ENCODE results near the gene TPRX2.
A peak's percentile ranks its signal among the peaks of the same experiment; 100 is the strongest.
"Not testable (repeated sequence)": the region's sequence is repeated elsewhere in the genome, so short reads cannot be mapped to it uniquely, and the experiment has no call there.

Gene TPRX2, protein sequence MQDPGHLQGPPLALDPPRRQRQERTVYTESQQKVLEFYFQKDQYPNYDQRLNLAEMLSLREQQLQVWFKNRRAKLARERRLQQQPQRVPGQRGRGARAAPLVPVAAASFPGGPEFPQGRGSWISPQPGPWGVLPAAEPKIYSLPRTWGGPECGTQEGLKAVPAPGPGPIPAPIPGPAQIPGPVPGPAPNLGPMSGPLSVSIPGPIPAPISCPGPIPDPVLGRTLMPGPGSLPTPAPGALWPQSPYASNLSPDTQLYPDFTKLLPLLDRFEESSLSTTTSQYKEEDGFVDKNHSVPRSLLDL

DNA sequence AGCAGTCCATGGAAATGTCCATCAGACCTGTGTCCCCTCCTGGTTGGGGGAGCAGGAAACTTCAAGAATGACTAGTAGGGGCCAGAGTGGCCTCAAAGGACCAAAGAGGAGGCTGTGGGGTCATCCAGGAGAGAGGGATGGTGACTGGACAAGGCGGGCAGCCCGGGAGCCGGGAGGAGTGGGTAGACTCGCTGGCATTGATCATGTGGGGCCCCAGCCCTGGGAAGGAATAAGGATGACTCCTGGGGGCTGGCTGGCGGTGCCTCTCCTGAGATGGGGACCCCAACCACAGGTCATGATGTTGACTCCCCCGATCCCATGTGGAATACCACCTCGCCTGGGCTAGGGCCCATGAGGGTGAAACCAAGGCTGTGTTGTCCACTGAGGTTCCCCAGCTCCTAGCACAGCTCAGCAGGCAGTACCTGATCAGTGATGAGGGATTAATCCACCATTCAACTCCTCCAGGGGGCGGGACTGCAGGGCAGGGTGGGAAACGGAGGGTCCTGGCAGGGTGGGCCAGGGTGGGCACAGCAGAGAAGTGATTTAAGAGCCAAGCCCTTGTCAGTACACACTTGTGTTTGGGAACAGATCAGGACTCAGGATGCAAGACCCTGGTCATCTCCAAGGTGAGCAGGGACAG lies at the start of gene TPRX2:
TPRX2 (plus strand) TSS at position 590 of the 640 bp plus-strand sequence; CDS start at position 602, 12 bp downstream.
- not testable (repeated sequence) for DNase-seq (ENCODE audit: low read depth)

DNA sequence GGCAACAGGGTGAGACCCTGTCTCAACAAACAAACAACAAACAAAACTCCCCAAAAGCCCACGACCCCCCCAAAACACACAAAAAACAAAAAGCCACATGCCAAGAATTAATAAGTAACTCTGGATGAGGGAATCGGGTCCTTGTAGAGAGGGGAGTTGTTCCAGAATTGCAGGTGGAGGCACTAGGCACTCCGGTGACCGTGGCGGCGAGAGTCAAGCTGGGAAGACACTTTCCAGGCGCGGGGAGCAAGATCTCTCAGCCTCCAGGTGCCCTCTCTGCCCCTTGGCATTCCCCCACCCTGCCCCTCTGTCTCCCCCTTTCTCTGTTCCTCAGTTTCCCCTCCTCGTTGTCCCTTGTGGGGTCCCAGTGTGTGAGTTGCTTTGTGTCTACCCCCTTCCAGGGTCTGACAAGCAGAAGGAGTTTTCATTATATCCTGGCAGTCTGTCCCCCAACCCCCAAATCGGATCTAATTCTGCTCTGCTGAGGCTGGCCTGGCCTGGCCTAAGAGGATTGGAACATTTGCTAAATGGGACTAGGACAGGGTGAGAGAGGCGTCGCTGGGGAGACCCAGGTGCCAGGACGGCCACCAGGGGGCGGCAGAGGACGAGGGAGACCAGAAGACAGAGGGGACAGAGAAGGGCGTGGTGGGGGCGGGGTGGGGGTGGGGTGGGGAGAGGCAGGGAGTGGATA lies 45.6 kb upstream of the TPRX2 start:
- DNase-seq (ENCODE audit: low read depth), result peak; percentile 64

DNA sequence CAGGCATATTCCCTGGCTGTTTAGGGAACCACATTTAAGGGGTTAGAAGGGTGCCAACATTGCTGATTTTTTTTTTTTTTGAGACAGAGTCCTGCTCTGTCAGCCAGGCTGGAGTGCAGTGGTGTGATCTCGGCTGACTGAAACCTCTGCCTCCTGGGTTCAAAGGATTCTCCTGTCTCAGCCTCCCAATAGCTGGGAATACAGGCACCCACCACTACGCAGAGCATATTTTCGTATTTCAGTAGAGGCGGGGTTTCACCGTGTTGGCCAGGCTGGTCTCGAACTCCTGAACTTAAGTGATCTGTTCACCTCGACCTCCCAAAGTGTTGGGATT lies 45.1 kb upstream of the TPRX2 start:
- no peak for DNase-seq (ENCODE audit: low read depth)

DNA sequence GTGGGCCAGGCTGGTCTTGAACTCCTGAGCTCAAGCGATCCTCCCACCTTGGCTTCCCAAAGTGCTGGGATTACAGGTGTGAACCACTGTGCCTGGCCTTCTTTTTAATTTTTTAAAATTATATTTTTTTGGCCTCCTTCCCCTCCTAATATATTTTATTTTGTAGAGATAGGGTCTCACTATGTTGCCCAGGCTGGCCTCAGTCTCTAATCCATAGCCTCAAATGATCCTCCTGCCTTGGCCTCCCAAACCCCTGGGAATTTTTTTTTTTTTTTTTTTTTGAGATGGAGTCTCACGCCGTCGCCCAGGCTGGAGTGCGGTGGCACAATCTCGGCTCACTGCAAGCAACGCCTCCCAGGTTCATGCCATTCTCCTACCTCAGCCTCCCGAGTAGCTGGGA lies 42.8 kb upstream of the TPRX2 start:
- not testable (repeated sequence) for DNase-seq (ENCODE audit: low read depth)

DNA sequence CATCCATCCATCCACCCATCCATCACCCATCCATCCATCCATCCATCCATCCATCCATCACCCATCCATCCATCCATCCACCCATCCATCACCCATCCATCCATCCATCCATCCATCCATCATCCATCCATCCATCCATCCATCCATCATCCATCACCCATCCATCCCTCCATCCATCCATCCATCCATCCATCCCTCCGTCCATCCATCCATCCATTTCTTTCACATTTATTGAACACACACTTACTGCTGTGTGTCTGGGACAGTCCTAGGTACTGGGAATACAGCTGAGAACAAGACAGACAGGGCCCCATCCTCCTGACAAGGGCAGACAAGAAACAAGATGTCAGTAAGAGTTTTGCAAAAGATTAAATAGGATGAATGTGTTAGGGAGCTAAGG lies 40.8 kb upstream of the TPRX2 start:
- DNase-seq (ENCODE audit: low read depth), result not testable (repeated sequence)

DNA sequence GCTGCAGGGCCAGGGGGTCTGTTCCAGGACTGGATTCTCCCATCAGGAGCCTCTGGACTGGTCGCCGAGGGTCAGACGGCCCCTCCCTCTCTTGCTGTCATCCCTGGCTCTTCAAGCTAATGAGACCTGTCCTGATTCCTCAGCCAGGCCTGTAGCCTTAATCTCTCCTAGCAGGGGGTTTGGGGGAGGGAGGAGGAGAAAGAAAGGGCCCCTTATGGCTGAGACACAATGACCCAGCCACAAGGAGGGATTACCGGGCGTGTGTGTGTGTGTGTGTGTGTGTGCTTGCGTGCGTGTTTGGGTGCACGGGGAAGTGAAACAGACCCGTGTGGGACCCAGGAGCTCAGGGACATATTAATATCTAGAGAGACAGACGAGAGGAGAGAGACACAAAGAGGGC lies 39.2 kb upstream of the TPRX2 start:
- DNase-seq (ENCODE audit: low read depth), result no peak

DNA sequence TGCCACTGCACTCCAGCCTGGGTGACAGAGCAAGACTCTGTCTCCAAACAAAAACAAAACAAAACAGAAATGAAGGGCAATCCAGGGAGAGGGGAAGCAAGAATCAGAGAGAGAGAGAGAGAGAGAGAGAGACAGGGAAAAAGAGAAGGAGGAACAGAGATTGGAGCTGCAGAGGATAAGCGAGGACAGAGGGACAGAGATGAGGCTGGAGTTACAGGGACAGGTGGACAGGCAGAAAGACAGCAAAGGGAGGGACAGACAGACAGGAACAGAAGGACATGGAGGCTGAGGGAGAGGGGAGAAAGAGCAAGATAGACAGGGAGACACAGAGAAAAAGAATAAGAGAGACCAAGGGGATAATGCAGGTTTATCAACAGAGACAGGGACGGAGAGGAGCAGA lies 38.6 kb upstream of the TPRX2 start:
- no peak for DNase-seq (ENCODE audit: low read depth)

DNA sequence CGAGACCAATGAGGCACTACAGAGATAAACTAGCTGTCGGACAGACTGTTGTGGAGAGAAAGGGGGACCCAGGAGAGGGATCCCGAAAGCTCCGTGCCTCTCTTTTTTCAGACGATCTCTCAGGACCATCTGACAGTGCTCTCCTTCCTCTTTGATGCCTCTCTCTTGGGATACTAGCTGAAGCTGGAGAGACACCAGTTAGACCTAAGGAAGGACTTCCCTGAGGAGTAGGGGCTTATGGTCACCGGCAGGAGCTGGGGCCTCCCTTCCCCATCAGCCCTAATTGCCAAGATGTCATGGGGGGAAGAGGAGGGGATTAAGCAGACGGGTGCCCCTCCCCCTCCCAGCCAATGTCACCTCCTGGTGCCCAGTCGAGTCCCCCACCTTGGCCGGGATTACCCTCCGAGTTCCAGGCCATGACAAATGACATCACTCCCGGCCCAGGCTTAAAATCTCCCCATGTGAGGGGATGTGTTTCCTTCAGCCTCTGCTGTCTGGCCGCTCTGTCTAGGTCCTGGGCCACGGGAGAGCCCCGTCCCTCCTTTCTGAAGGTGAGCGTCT lies 37.5 kb upstream of the TPRX2 start, which contains the start of gene CRX:
CRX (plus strand) TSS at position 478 of the 561 bp plus-strand sequence. CDS start 12,507 bp downstream, outside the sequence.
- DNase-seq (ENCODE audit: low read depth), result no peak

DNA sequence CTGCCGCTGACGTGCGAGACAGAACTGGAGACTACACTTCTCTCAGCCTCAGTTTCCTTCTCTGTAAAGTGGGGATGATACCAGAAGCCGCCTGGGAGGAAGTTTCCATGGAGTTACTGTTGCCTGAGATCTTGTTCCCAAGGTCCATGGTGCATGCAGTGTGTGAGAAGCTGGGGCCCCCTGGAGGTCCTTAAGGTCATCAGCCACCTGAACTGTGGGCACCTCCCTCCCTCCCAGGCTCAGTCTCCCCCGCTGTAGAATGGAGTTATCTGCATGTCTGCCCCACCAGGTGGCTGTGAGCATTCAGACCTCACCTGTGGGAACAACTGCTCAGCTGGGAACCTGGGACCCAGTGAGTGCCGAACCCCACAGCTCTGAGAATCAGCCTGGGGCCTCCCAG lies 34.6 kb upstream of the TPRX2 start:
- DNase-seq (ENCODE audit: low read depth), result no peak

DNA sequence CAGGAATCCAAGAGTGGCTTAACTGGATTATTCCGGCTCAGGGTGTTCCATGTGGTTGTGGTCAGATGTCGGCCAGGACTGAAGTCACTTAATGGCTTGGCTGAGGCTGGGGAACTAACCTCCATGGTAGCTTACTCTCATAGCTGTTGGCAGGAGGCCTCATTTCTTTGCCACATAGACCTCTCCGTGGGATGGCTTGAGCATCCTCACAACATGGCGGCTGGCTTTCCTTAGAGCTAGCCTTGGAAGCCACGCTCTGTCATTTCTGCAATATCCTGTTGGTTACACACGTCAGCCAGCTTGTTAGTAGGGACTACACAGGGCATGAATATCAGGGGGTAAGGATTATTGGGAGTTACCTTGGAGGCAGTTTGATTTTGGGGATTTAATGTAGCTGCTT lies 32.2 kb upstream of the TPRX2 start:
- no peak for DNase-seq (ENCODE audit: low read depth)

DNA sequence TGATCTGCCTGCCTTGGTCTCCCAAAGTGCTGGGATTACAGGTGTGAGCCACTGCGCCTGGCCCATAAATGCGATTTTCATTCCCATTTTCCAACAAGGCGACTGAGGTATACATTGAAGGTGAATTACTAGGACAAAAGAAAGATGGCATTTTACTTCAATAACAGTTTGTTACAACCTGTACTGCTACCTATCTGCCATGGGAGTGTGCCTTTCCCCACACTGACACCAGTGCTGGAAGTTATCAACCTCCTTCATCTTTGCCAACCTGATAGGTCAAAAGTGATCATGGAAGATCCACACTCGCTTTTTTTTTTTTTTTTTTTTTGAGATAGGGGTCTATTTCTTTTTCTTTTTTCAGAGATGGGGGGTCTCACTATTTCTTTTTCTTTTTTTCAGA lies 26.3 kb upstream of the TPRX2 start:
- no peak for DNase-seq (ENCODE audit: low read depth)

DNA sequence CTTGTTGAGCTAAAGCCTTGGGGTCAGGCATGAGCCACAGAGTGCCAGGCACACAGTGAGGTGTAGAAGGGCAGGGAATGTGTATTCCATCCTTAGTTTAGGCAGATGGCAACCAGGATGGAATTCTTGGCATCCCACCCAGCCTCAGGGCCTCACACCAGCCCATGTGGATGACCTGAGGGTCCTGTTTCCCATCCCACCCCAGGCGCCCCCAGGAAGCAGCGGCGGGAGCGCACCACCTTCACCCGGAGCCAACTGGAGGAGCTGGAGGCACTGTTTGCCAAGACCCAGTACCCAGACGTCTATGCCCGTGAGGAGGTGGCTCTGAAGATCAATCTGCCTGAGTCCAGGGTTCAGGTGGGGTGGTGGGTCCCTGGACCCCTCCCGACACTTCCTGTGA lies 23.0 kb upstream of the TPRX2 start:
- no peak for DNase-seq (ENCODE audit: low read depth)

DNA sequence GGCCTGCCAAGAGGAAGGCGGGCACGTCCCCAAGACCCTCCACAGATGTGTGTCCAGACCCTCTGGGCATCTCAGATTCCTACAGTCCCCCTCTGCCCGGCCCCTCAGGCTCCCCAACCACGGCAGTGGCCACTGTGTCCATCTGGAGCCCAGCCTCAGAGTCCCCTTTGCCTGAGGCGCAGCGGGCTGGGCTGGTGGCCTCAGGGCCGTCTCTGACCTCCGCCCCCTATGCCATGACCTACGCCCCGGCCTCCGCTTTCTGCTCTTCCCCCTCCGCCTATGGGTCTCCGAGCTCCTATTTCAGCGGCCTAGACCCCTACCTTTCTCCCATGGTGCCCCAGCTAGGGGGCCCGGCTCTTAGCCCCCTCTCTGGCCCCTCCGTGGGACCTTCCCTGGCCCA lies 19.6 kb upstream of the TPRX2 start:
- DNase-seq (ENCODE audit: low read depth), result no peak

DNA sequence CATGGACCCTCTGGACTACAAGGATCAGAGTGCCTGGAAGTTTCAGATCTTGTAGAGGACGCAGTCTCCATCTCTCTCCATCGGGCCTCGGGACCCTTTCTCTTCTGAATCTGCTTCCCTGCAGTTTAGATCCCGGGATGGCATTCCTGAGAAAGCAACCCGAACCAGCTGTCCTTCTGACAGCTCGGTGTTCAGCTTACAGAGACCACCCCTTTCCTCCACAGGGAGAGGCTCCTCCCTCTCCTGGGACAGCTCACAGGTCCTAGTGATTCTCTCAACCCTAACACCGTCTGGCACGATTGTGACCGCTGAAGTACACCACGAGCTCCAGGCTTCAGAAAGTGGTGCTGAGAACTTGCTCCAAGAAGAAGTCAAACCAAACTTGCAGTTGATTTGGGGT lies 19.1 kb upstream of the TPRX2 start:
- DNase-seq (ENCODE audit: low read depth), result no peak

DNA sequence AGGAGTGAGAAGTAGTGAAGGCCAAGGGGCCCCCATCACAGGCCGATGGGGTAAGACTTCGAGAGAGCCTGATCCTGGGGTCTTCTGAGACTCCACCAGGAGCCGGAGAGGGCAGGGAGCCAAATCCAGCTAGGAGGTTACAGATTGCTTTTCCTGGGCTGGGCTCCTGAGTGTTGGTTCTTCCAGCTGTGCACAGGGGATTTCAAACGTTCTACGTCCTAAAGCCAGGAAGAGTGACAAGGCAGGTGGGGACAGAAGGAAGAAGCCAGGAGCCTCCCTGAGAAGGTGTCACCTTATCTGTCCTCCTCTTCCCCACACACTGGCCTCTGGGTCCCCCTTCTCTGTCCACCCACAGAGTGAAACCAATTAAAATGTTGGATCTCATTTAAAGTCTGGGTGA lies 16.1 kb upstream of the TPRX2 start:
- DNase-seq (ENCODE audit: low read depth), result no peak

DNA sequence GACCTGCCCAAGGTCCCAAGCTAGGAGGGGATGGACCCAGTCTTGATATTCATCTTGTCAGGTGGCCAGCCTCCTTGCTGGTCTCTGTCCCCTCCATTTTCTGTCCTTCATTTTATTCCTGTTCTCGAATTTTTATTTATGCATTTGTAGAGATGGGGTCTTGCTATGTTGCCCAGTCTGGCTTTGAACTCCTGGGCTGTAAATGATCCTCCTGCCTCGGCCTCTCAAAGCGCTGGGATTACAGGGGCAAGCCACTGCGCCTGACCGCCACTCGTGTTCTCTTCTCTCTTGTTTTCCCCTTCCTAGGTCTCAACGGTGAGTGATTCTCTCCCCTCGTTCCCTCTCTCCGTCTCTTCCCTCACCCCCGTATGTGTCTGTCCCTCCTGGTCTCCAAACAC lies 10.6 kb upstream of the TPRX2 start:
- no peak for DNase-seq (ENCODE audit: low read depth)

DNA sequence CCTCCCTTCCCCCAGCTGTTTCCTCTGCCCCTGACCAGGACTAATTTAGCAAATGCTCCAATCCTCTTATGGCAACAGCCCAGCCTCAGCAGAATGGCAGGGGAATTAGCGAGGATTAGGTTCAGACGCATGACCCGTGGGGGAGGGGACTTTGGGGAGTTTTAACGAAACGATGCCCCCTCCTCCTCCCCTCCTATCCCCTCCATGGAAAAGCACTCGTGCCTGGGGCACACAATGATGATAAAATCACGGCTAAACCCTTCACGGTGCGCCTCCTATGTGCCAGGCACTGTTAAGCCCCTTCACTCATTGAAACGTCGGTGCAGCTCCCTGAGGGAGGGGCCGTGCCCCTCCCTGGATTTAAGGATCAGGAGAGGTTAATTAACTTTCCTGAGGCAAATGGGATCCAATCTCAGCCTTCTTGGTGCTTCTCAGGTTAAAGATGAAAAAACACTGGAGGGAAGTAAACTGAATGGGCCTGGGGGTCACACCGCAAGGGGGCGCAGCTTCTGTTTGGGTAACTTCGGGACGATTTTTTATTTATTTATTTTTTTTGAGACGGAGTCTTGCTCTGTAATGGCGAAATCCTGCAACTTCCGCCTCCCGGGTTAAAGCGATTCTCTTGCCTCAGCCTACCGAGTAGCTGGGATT lies 10.1 kb upstream of the TPRX2 start:
- no peak for DNase-seq (ENCODE audit: low read depth)

DNA sequence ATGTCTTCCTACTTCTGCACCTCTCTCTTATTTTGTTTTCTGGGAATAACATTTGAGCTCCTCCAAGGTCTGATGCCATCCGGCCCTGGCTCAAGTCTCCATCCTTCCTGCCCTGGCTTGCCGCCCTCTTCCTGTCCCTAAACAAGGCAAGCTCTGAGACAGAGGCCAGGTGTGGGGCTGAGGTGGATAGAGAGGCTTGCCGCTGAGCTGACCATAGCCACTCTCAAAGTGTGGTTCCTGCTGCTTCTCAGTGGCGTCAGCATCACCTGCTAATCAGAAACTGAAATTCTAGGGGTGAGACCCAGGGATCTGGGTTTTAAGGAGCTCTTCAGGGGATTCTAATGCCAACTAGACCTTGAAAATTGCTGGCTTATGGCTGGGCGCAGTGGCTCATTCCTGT lies 6.0 kb upstream of the TPRX2 start:
- no peak for DNase-seq (ENCODE audit: low read depth)

DNA sequence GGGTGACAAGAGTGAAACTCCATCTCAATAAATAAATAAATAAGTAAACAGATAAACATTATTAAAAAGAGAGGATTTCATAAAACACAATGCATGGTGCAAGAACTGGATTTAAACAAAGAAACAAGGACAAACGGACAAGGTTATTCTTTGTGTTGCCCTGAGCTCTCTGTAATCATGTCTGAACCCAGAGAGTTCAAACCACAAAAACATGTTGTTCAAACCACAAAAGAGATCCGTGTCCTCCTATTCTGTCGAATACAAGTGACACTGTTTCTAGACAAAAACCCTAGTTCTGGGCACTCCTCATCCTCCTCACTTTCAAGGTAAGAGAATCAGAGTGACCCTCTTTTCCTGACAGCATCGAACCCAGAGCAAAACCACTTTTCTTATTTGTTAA lies 4.6 kb upstream of the TPRX2 start:
- DNase-seq (ENCODE audit: low read depth), result no peak

DNA sequence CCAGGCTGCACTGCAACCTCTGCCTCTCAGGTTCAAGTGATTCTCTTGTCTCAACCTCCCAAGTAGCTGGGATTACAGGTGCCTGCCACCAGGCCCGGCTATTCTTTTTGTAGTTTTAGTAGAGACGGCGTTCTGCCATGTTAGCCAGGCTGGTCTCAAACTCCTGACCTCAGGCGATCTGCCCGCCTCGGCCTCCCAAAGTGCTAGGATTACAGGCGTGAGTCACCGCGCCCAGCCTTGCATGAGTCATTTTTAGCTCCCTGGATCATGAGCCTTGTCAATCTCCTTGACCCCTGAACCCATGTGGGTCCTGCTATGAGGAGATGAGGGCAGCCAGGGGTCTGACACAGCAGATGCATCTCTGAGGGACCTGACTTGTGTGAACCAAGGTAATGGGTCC lies 804 bp upstream of the TPRX2 start:
- DNase-seq (ENCODE audit: low read depth), result not testable (repeated sequence)

DNA sequence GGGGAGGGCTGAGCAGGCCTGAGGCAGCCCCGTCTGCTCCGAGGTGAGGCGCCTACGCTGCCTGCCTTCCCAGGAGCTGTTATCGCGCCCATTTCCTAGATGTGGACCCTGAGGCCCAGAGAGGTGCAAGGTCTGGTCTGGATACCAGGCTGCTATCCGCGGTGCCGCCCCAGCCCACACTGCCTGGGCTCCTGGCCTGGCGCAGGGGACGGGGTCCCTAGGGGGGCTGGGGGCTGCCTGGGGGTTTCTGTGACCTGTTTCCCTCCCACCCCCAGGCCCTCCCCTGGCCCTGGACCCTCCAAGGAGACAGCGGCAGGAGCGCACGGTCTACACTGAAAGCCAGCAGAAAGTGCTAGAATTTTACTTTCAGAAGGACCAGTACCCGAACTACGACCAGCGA lies 803 bp downstream of the TPRX2 start:
- not testable (repeated sequence) for DNase-seq (ENCODE audit: low read depth)

DNA sequence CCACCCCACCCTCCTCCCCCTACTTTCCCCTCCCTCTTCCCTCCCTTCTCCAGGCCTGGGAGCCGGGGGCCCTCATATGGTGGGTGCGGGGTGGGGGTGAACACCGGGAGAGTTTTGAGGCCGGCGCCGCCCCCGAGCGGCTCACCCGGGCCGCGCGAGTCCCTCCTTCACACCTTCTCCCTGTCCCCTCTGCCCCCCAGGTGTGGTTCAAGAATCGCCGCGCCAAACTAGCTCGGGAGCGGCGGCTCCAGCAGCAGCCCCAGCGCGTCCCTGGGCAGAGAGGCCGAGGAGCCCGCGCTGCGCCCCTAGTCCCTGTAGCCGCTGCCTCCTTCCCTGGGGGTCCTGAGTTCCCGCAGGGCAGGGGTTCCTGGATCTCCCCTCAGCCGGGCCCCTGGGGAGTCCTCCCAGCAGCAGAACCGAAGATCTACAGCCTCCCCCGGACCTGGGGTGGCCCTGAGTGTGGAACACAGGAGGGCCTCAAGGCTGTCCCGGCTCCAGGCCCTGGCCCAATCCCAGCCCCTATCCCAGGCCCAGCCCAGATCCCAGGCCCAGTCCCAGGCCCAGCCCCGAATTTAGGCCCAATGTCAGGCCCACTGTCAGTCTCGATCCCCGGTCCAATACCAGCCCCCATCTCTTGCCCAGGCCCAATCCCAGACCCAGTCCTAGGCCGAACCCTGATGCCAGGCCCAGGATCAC lies 1.7 kb downstream of the TPRX2 start:
- no peak for DNase-seq (ENCODE audit: low read depth)
